ENCODE measurements around the gene F13B. TPM values are rescaled to one million over a fixed set of nuclear protein-coding genes. Genes with fewer than 3 reads are reported as not detected.

The F13B gene
- total RNA-seq, 1 donor from 2014 or later, result not detected

DNA sequence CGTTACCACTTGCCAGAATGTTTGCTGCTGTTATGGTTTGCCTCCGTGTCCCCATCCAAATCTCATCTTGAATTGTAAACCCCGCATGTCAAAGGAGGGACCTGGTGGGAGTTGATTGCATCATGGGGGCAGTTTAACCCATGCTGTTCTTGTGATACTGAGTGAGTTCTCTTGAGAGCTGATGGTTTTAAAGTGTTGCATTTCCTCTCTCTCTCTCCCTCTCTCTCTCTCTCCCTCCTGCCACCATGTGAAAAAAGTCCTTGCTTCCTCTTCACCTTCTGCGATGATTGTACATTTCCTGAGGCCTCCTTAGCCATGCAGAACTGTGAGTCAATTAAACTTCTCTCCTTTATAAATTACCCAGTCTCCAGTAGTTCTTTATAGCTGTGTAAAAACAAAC, 45.3 kb downstream of the F13B start:
- Mint-ChIP-seq H3K9me3 (ENCODE audit: unreplicated experiment) (peaks cover 2% of the 10 kb centered on the region), H3K4me1 (ENCODE audit: low read depth, unreplicated experiment) (no peaks in the 10 kb centered on the region), H3K36me3 (ENCODE audit: unreplicated experiment) (no peaks in the 10 kb centered on the region), H3K27ac (ENCODE audit: unreplicated experiment) (no peak overlapping the region), H3K27me3 (ENCODE audit: unreplicated experiment) (no peaks in the 10 kb centered on the region), H3K4me3 (ENCODE audit: unreplicated experiment) (no peak overlapping the region)
- TF ChIP-seq, protein P1, sequence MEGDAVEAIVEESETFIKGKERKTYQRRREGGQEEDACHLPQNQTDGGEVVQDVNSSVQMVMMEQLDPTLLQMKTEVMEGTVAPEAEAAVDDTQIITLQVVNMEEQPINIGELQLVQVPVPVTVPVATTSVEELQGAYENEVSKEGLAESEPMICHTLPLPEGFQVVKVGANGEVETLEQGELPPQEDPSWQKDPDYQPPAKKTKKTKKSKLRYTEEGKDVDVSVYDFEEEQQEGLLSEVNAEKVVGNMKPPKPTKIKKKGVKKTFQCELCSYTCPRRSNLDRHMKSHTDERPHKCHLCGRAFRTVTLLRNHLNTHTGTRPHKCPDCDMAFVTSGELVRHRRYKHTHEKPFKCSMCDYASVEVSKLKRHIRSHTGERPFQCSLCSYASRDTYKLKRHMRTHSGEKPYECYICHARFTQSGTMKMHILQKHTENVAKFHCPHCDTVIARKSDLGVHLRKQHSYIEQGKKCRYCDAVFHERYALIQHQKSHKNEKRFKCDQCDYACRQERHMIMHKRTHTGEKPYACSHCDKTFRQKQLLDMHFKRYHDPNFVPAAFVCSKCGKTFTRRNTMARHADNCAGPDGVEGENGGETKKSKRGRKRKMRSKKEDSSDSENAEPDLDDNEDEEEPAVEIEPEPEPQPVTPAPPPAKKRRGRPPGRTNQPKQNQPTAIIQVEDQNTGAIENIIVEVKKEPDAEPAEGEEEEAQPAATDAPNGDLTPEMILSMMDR (IDR thresholded peaks at IDR 0.05; ENCODE audit: partially characterized antibody, unreplicated experiment), result no peak
- DNase-seq, result no peak

DNA sequence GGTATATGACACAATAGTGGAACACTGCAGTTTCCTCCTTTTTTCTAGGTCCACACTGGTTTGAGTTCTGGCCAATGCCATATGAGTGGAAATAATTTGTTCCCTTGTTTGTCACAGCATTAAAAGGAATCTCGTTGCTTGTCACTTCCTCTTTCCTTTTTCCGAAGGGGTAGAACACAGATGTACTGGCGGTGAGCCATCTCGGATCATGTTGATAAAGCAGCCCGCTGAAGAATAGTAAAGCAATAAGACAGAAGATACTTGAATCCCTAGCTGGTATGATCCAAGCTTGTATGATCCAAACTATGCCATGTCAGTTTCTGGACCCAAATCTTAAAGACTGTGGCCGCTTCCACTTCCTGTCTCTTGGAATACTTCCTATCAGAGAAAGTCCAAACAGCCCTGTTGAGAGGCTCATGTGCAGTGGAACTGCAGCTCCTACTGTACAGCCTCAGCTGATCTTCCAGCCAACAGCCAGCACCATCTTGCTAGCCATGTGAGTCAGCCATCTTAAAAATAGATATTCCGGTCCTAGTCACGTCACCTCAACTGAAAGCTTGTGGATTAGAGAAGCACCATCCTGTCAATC, 49.4 kb downstream of the F13B start:
- no peaks in the 10 kb centered on the region for H3K36me3 Mint-ChIP-seq (ENCODE audit: unreplicated experiment)
- H3K27ac Mint-ChIP-seq (ENCODE audit: unreplicated experiment), result no peak overlapping the region
- DNase-seq, result no peak
- no peaks in the 10 kb centered on the region for H3K27me3 Mint-ChIP-seq (ENCODE audit: unreplicated experiment)
- H3K9me3 Mint-ChIP-seq (ENCODE audit: unreplicated experiment), result peaks cover 2% of the 10 kb centered on the region
- no peak overlapping the region for H3K4me3 Mint-ChIP-seq (ENCODE audit: unreplicated experiment)
- TF ChIP-seq, protein P1 (IDR thresholded peaks at IDR 0.05; ENCODE audit: partially characterized antibody, unreplicated experiment), result no peak
- H3K4me1 Mint-ChIP-seq (ENCODE audit: low read depth, unreplicated experiment), result no peaks in the 10 kb centered on the region

DNA sequence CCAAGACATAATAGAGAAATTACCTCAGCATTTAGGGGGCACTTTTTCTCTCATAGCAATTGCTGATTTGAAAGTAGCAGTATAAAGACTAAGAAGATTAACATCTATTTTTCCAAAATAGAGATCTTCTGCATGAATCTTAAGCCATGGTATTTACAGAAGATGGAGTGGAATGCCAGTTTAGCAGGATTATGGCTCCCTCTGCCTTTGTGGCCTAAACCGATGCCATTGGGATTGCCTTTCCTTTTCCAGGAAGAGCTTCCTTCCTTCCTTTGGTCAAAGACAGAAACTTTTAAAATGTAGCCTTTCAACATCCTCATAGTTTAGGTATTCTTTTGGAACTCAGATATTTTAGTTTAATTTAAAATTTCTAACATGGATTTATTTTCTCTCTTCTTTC, 50.3 kb downstream of the F13B start:
- Mint-ChIP-seq H3K4me1 (ENCODE audit: low read depth, unreplicated experiment) (no peaks in the 10 kb centered on the region), H3K4me3 (ENCODE audit: unreplicated experiment) (no peak overlapping the region), H3K27me3 (ENCODE audit: unreplicated experiment) (no peaks in the 10 kb centered on the region), H3K27ac (ENCODE audit: unreplicated experiment) (no peak overlapping the region), H3K9me3 (ENCODE audit: unreplicated experiment) (peaks cover 2% of the 10 kb centered on the region), H3K36me3 (ENCODE audit: unreplicated experiment) (no peaks in the 10 kb centered on the region)
- TF ChIP-seq, protein P1 (IDR thresholded peaks at IDR 0.05; ENCODE audit: partially characterized antibody, unreplicated experiment), result no peak
- no peak for DNase-seq

DNA sequence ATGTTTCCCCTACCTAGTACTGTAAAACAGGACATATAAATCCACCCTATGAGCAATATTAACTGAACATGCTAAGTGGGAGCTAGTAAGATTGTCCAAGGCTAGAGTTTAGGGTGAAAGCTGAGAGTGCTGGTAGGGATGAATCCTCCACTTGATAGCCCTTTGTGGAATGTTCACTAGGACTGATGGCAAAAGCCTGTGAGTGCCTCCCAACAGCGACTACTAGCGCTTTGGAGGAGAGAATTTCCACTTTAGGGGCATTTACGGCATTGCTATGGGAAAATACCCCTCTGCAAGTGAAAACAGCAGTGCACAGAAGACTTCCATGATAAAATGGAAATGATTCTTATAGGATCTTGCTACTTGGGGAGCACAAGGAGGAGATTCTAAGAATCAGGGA, 53.8 kb downstream of the F13B start:
- Mint-ChIP-seq H3K4me1 (ENCODE audit: low read depth, unreplicated experiment) (no peaks in the 10 kb centered on the region), H3K9me3 (ENCODE audit: unreplicated experiment) (no peaks in the 10 kb centered on the region), H3K4me3 (ENCODE audit: unreplicated experiment) (no peak overlapping the region), H3K27ac (ENCODE audit: unreplicated experiment) (no peak overlapping the region), H3K36me3 (ENCODE audit: unreplicated experiment) (no peaks in the 10 kb centered on the region), H3K27me3 (ENCODE audit: unreplicated experiment) (no peaks in the 10 kb centered on the region)
- TF ChIP-seq, protein P1 (IDR thresholded peaks at IDR 0.05; ENCODE audit: partially characterized antibody, unreplicated experiment), result no peak
- no peak for DNase-seq

DNA sequence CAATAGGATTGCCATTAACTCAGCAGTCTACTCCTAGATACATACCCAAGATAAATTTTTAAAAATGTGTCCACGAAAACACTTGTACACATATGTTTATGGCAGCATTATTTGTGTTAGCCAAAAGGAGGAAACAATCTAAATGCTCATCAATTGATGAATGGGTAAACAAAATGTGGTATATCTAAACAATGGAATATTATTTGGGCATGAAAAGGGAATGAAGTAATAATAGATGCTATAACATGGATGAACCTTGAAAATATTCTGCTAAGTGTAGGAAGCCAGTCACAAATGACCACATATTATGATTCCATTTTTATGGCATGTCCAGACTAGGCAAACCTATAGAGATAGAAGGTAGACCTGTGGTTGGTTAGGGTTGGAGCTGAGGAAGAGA, 55.4 kb downstream of the F13B start:
- H3K9me3 Mint-ChIP-seq (ENCODE audit: unreplicated experiment), result no peaks in the 10 kb centered on the region
- DNase-seq, result no peak
- no peaks in the 10 kb centered on the region for H3K27me3 Mint-ChIP-seq (ENCODE audit: unreplicated experiment)
- TF ChIP-seq, protein P1 (IDR thresholded peaks at IDR 0.05; ENCODE audit: partially characterized antibody, unreplicated experiment), result no peak
- H3K27ac Mint-ChIP-seq (ENCODE audit: unreplicated experiment), result no peak overlapping the region
- no peaks in the 10 kb centered on the region for H3K36me3 Mint-ChIP-seq (ENCODE audit: unreplicated experiment)
- no peaks in the 10 kb centered on the region for H3K4me1 Mint-ChIP-seq (ENCODE audit: low read depth, unreplicated experiment)
- H3K4me3 Mint-ChIP-seq (ENCODE audit: unreplicated experiment), result no peak overlapping the region
